ENCODE data around the gene TMEM72. TPM values are rescaled to one million over a fixed set of nuclear protein-coding genes. Genes with fewer than 3 reads are reported as not detected.

Gene TMEM72
- polyA plus RNA-seq, 2 of the 4 experiments (the other 2 are of a cell fraction) = not detected

GRCh38 chr10:44961230-44961571, 50.1 kb downstream of the TMEM72 start:
- no peak for DNase-seq (ENCODE audit: low read depth in 1 of 2, low spot score in 1 of 2)
- WGBS (ENCODE audit: missing lambda C conversion rate) = 85% methylated on average over 3 of the region's 4 CpGs
- H3K4me3 ChIP-seq = no peak overlapping the region
- no peaks in the 10 kb centered on the region for H3K9me3 ChIP-seq
- H3K27ac ChIP-seq = no peak overlapping the region
- FAIRE-seq = no peak
- TF ChIP-seq BCL3 (IDR thresholded peaks at IDR 0.05) = no peak
- TF ChIP-seq FOSL2 (IDR thresholded peaks at IDR 0.05) = no peak
- TF ChIP-seq FOSL2 (CRISPR knock-in tag; IDR thresholded peaks at IDR 0.05) = no peak
- no peak for TF ChIP-seq USF2 (IDR thresholded peaks at IDR 0.05)
- TF ChIP-seq CTCF (IDR thresholded peaks at IDR 0.05) = no peak
- TF ChIP-seq RAD21 (conservative IDR thresholded peaks at IDR 0.05 in 1 of 2, IDR thresholded peaks at IDR 0.05 in 1 of 2) = no peak
- no peak for TF ChIP-seq EP300 (IDR thresholded peaks at IDR 0.05)
- TF ChIP-seq PBX3 (IDR thresholded peaks at IDR 0.05) = no peak
- no peak overlapping the region for H3K4me2 ChIP-seq
- CTCF ChIA-PET = interaction anchor here (0.8 to 4.7 kb wide), 5 partner anchors 11 to 34 kb away, joined by 3 to 22 read pairs (median 5); no protein-coding TSS in a partner anchor
- ATAC-seq = no peak
- peaks cover 15% of the 10 kb centered on the region; the same call in 2 of the 3 replicates for H3K4me1 ChIP-seq
- POLR2A ChIA-PET = no interaction called here

GRCh38 chr10:44961931-44962750, 51.0 kb downstream of the TMEM72 start:
- WGBS (ENCODE audit: missing lambda C conversion rate) = 84% methylated on average over 11 of the region's 11 CpGs
- POLR2A ChIA-PET = interaction anchor here (0.6 to 1.5 kb wide), 2 partner anchors 14 to 24 kb away, joined by 3 to 8 read pairs; no protein-coding TSS in a partner anchor
- H3K4me2 ChIP-seq = no peak overlapping the region
- H3K27ac ChIP-seq = no peak overlapping the region
- H3K9me3 ChIP-seq = no peaks in the 10 kb centered on the region
- no peak for TF ChIP-seq MAX (IDR thresholded peaks at IDR 0.05)
- TF ChIP-seq NR3C1 (IDR thresholded peaks at IDR 0.05) = no peak
- no peak for TF ChIP-seq USF2 (IDR thresholded peaks at IDR 0.05)
- TF ChIP-seq MAFK (IDR thresholded peaks at IDR 0.05; ENCODE audit: partially characterized antibody) = no peak
- TF ChIP-seq, protein P1, sequence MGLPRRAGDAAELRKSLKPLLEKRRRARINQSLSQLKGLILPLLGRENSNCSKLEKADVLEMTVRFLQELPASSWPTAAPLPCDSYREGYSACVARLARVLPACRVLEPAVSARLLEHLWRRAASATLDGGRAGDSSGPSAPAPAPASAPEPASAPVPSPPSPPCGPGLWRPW (IDR thresholded peaks at IDR 0.05) = no peak
- FAIRE-seq = no peak
- peaks cover 19% of the 10 kb centered on the region; the same call in 2 of the 3 replicates for H3K4me1 ChIP-seq
- H3K4me3 ChIP-seq = no peak overlapping the region
- DNase-seq (ENCODE audit: low read depth in 1 of 2, low spot score in 1 of 2) = no peak
- CTCF ChIA-PET = interaction anchor here (0.5 to 4.7 kb wide), 9 partner anchors 9 to 1411 kb away, joined by 3 to 22 read pairs (median 5); partner anchors contain the start of gene DEPP1
- no peak for ATAC-seq
